ENCODE results near the gene ATG10. TPM values are rescaled to one million over a fixed set of nuclear protein-coding genes. Genes with fewer than 3 reads are reported as not detected.
"Not testable (repeated sequence)": the region's sequence is repeated elsewhere in the genome, so short reads cannot be mapped to it uniquely, and the experiment has no call there.

The ATG10 gene
- total and polyA plus RNA-seq, 8 donors, result 6.4 to 15.7 (median 11.1) TPM

GRCh38 chr5:81949462-81949861, 22.4 kb upstream of the ATG10 start:
- intact Hi-C loops (cut with DNase I), result no loop called here
- TF ChIP-seq CTCF (IDR thresholded peaks at IDR 0.05), result no peak
- H3K27me3 ChIP-seq, result no peaks in the 10 kb centered on the region
- no peaks in the 10 kb centered on the region for H3K4me1 ChIP-seq
- no peak for DNase-seq
- no peak overlapping the region for H3K27ac ChIP-seq
- no peak for ATAC-seq
- no peaks in the 10 kb centered on the region for H3K36me3 ChIP-seq
- H3K9me3 ChIP-seq, result no peaks in the 10 kb centered on the region
- no peak overlapping the region for H3K4me3 ChIP-seq

- no peaks in the 10 kb centered on the region for H3K4me1 ChIP-seq
- H3K36me3 ChIP-seq, result no peaks in the 10 kb centered on the region
- no peak overlapping the region for H3K4me3 ChIP-seq
- H3K9me3 ChIP-seq, result no peaks in the 10 kb centered on the region
- ATAC-seq (no peak), DNase-seq (no peak)
- TF ChIP-seq CTCF (IDR thresholded peaks at IDR 0.05), result no peak
- H3K27me3 ChIP-seq, result no peaks in the 10 kb centered on the region
- intact Hi-C loops (cut with DNase I), result no loop called here
- H3K27ac ChIP-seq, result no peak overlapping the region
Measured at GRCh38 chr5:81950996-81951395, 20.8 kb upstream of the ATG10 start.

GRCh38 chr5:81954796-81955195, 17.0 kb upstream of the ATG10 start:
- H3K4me3 ChIP-seq; ATAC-seq; DNase-seq; H3K36me3 ChIP-seq; H3K27ac ChIP-seq; intact Hi-C loops (cut with DNase I); H3K9me3 ChIP-seq; H3K27me3 ChIP-seq; H3K4me1 ChIP-seq: not testable (repeated sequence)

GRCh38 chr5:81958129-81958528, 13.7 kb upstream of the ATG10 start:
- H3K9me3 ChIP-seq; DNase-seq; ATAC-seq; H3K4me3 ChIP-seq; H3K36me3 ChIP-seq; intact Hi-C loops (cut with DNase I); H3K4me1 ChIP-seq; H3K27me3 ChIP-seq; H3K27ac ChIP-seq: not testable (repeated sequence)

- DNase-seq, result no peak
- ATAC-seq, result no peak
- intact Hi-C loops (cut with DNase I), result no loop called here
- TF ChIP-seq CTCF (IDR thresholded peaks at IDR 0.05), result no peak
- Histone ChIP-seq H3K4me1 (no peaks in the 10 kb centered on the region), H3K36me3 (no peaks in the 10 kb centered on the region), H3K4me3 (no peak overlapping the region), H3K9me3 (no peaks in the 10 kb centered on the region), H3K27ac (no peak overlapping the region), H3K27me3 (no peaks in the 10 kb centered on the region)
Measured at GRCh38 chr5:81961651-81962440, 10.0 kb upstream of the ATG10 start.

- H3K4me3 ChIP-seq, result no peak overlapping the region
- no peaks in the 10 kb centered on the region for H3K27me3 ChIP-seq
- no peak overlapping the region for H3K27ac ChIP-seq
- H3K36me3 ChIP-seq, result no peaks in the 10 kb centered on the region
- no peak for TF ChIP-seq CTCF (IDR thresholded peaks at IDR 0.05)
- H3K4me1 ChIP-seq, result no peaks in the 10 kb centered on the region
- ATAC-seq (no peak), DNase-seq (no peak)
- intact Hi-C loops (cut with DNase I), result no loop called here
- H3K9me3 ChIP-seq, result no peaks in the 10 kb centered on the region
Measured at GRCh38 chr5:81963544-81963943, 8.3 kb upstream of the ATG10 start.

All from left lung (tissue), 10 donors.